Pancreas (tissue), 10 donors: Measurements from ENCODE around the gene SEZ6. TPM values are rescaled to one million over a fixed set of nuclear protein-coding genes. Genes with fewer than 3 reads are reported as not detected.
"Not testable (repeated sequence)": the region's sequence is repeated elsewhere in the genome, so short reads cannot be mapped to it uniquely, and the experiment has no call there.

ENCODE experiments used
- ATAC-seq, 4 donors: fragments of 200-7000 bp; cut with Tn5 transposase; one replicate each; pipeline versions ENCODE4 v1.8.0 to v1.9.1; 2020; ENCODE audit warnings: mild to moderate bottlenecking in 4 of 4, moderate library complexity in 4 of 4
- DNase-seq, 6 donors: peaks; one replicate each; pipeline ENCODE4 v3.0.0-alpha.2; 2020
- FAIRE-seq: peaks from 2 replicates; lab custom pipeline; 2012; peaks lifted over from hg19 to GRCh38; lab: Jason Lieb, UNC
- H3K27ac ChIP-seq, 4 donors: fragments of 200-600 bp; sonication (generic); 1 replicate in 3 of 4; 2 replicates in 1 of 4; pipeline versions ENCODE4 v1.5.0 to v1.8.0; 2020
- H3K27me3 ChIP-seq, 4 donors: fragments of 200-600 bp; one replicate each; pipeline ENCODE4 v1.8.0; 2021
- H3K36me3 ChIP-seq, 3 donors: fragments of 200-600 bp; sonication (generic) in 1 of 3; one replicate each; pipeline versions ENCODE4 v1.5.0 to v1.8.0; 2020 to 2021
- H3K4me1 ChIP-seq, 3 donors: fragments of 200-600 bp; one replicate each; pipeline ENCODE4 v1.8.0; 2021
- H3K4me3 ChIP-seq, 4 donors: fragments of 200-600 bp; sonication (generic) in 2 of 4; one replicate each; pipeline versions ENCODE4 v1.5.0 to v1.8.0; 2020 to 2021
- H3K9me3 ChIP-seq, 4 donors: fragments of 200-600 bp; one replicate each; pipeline ENCODE4 v1.8.0; 2021
- CTCF ChIP-seq, 4 donors: fragments of 200-600 bp; sonication (generic) in 3 of 4; IDR thresholded peaks; one replicate each; pipeline versions ENCODE4 v1.5.0 to v1.8.0; 2021; ENCODE audit warnings: antibody characterized with exemption in 4 of 4
- WGBS, 2 donors: extraction: QIAGEN DNeasy Blood & Tissue Kit; methylation state at CpG; one replicate each; pipeline ENCODE4 v1.1.7; 2013; 5-methylcytosine and 5-hydroxymethylcytosine counted together
- intact Hi-C, 3 donors: fragments of 100-400 bp; cut with DNase I; formaldehyde crosslinking; loops; one replicate each; pipeline versions ENCODE4 v1.11.1 to v1.14.2; 2022
- polyA plus RNA-seq, 2 donors: library from polyadenylated mRNA; stranded (reverse); fragments of 200-250 nt; gene quantifications; one replicate each; pipeline ENCODE4 v1.2.3, GENCODE V29; 2013
- total RNA-seq, 6 donors: library from RNA; stranded (reverse); fragmentation: NEBNext Ultra II Directional in 4 of 6; extraction: Animal tissue kit (Norgen Biotek cat#: 25700) in 4 of 6; gene quantifications; one replicate each; pipeline versions ENCODE4 v1.2.1 to v1.2.4, GENCODE V29; 2021 to 2023
- donor health status: healthy with polysubstance abuse.
- donor health status: DM: no; HTN: no; CAD: no; lungs with moderate emphysema.
- donor health status: DM: no; HTN: no; CAD: no.
- donor health status: control.
- donor health status: control.
- donor health status: Bipolar disorder and iron deficiency.
- donor health status: DM: yes; HTN: yes; CAD: no.
- donor health status: DM: no; HTN: no; CAD: no.
- donor health status: DM: no; HTN: no; CAD: no.
- donor health status: DM: yes; HTN: yes; CAD: no.

SEZ6 gene
- total and polyA plus RNA-seq, 8 donors = 0.13 to 5.0 (median 0.64) TPM

GRCh38 chr17:28940142-28940541 lies 65.7 kb downstream of the SEZ6 start:
- no peaks in the 10 kb centered on the region for H3K36me3 ChIP-seq
- H3K27me3 ChIP-seq = no peaks in the 10 kb centered on the region
- ATAC-seq (no peak), DNase-seq (no peak), FAIRE-seq (no peak)
- intact Hi-C loops = no loop called here
- WGBS, 2 donors = 51 to 60% methylated on average over 3 of the region's 3 CpGs
- peaks cover 14 to 64% (median 38%) of the 10 kb centered on the region in 3 donors for H3K4me1 ChIP-seq
- no peak for TF ChIP-seq CTCF (IDR thresholded peaks at IDR 0.05)
- H3K27ac ChIP-seq = no peak overlapping the region
- no peak overlapping the region for H3K4me3 ChIP-seq
- no peaks in the 10 kb centered on the region for H3K9me3 ChIP-seq

- intact Hi-C loops = no loop called here
- H3K4me1 ChIP-seq = peaks cover 14 to 58% (median 32%) of the 10 kb centered on the region in 3 donors
- DNase-seq (no peak), ATAC-seq (peak in 2 of 4 donors; percentile 17 to 27), FAIRE-seq (no peak)
- no peaks in the 10 kb centered on the region for H3K27me3 ChIP-seq
- H3K36me3 ChIP-seq = no peaks in the 10 kb centered on the region
- H3K9me3 ChIP-seq = no peaks in the 10 kb centered on the region
- no peak overlapping the region for H3K4me3 ChIP-seq
- TF ChIP-seq CTCF (IDR thresholded peaks at IDR 0.05) = no peak
- H3K27ac ChIP-seq = peak overlapping the region in 1 of 4 donors; percentile 62
Observed at GRCh38 chr17:28938552-28938951, 67.3 kb downstream of the SEZ6 start.

- DNase-seq (no peak), ATAC-seq (peak; percentile 76 to 82 (median 80)), FAIRE-seq (no peak)
- H3K36me3 ChIP-seq = no peaks in the 10 kb centered on the region
- no peak overlapping the region for H3K4me3 ChIP-seq
- no peak for TF ChIP-seq CTCF (IDR thresholded peaks at IDR 0.05)
- H3K27me3 ChIP-seq = no peaks in the 10 kb centered on the region
- intact Hi-C loops = no loop called here
- peak overlapping the region in 3 of 4 donors; percentile 20 to 69 (median 62) for H3K27ac ChIP-seq
- no peaks in the 10 kb centered on the region for H3K9me3 ChIP-seq
- peaks cover 14 to 58% (median 32%) of the 10 kb centered on the region in 3 donors for H3K4me1 ChIP-seq
- 40 to 45% methylated on average over 5 of the region's 5 CpGs for WGBS, 2 donors
Observed at GRCh38 chr17:28937044-28937729, 68.6 kb downstream of the SEZ6 start.

- TF ChIP-seq CTCF (IDR thresholded peaks at IDR 0.05) = no peak
- H3K27ac ChIP-seq = peak overlapping the region in 3 of 4 donors; percentile 13 to 62 (median 16)
- FAIRE-seq (no peak), ATAC-seq (no peak), DNase-seq (no peak)
- no peaks in the 10 kb centered on the region for H3K9me3 ChIP-seq
- no peak overlapping the region for H3K4me3 ChIP-seq
- H3K4me1 ChIP-seq = peaks cover 14 to 53% (median 29%) of the 10 kb centered on the region in 3 donors
- no peaks in the 10 kb centered on the region for H3K27me3 ChIP-seq
- intact Hi-C loops = no loop called here
- H3K36me3 ChIP-seq = no peaks in the 10 kb centered on the region
- 65 to 68% methylated on average over 8 of the region's 8 CpGs for WGBS, 2 donors
Observed at GRCh38 chr17:28935744-28936460, 69.9 kb downstream of the SEZ6 start.

GRCh38 chr17:28934508-28934907 lies 71.3 kb downstream of the SEZ6 start:
- H3K9me3 ChIP-seq, FAIRE-seq, H3K36me3 ChIP-seq, H3K27me3 ChIP-seq, H3K4me3 ChIP-seq, H3K27ac ChIP-seq, intact Hi-C loops, ATAC-seq, DNase-seq: not testable (repeated sequence)
- peaks cover 14 to 39% (median 24%) of the 10 kb centered on the region in 3 donors for H3K4me1 ChIP-seq
- WGBS, 2 donors = 96 to 98% methylated on average over 8 of the region's 8 CpGs
